CD4-positive, alpha-beta T cell (primary cell): ENCODE measurements around the gene PLEKHO2. TPM values are rescaled to one million over a fixed set of nuclear protein-coding genes. Genes with fewer than 3 reads are reported as not detected.

ENCODE experiments used
- ATAC-seq: fragments of 200-7000 bp; cut with Tn5 transposase; one replicate; pipeline ENCODE4 v1.10.0; 2022; ENCODE audit warnings: mild to moderate bottlenecking; ENCODE audit not compliant: poor library complexity
- CTCF ChIA-PET: fragments of 350-600 bp; sonication (Branson Sonifier 250); formaldehyde crosslinking; loops from one replicate; lab custom pipeline; 2021; ENCODE audit warnings: antibody characterized with exemption, inconsistent platforms; lab: Charles Lee
- POLR2A ChIA-PET: fragments of 350-600 bp; sonication (Branson Sonifier 250); formaldehyde crosslinking; loops from one replicate; lab custom pipeline; 2021; ENCODE audit warnings: antibody characterized with exemption, inconsistent platforms; lab: Charles Lee
- DNase-seq, 14 experiments: peaks; one replicate each; pipeline ENCODE4 v3.0.0-alpha.2; 2013 to 2020; ENCODE audit warnings: mixed read lengths in 2 of 14
- H3K27ac ChIP-seq, 2 donors: one replicate each; pipeline versions ENCODE4 v1.5.1 to v1.7.0; 2013; ENCODE audit warnings: low read length in 2 of 2, low read depth in 1 of 2, mild to moderate bottlenecking in 1 of 2
- H3K27me3 ChIP-seq, 2 experiments: 1 replicate in 1 of 2; 2 replicates in 1 of 2; pipeline versions ENCODE4 v1.6.1 to v1.7.0; 2013; ENCODE audit warnings: low read length in 2 of 2, control low read depth in 1 of 2, mild to moderate bottlenecking in 1 of 2, moderate library complexity in 1 of 2; ENCODE audit not compliant: insufficient read depth in 2 of 2, control insufficient read depth in 1 of 2
- H3K36me3 ChIP-seq: one replicate; pipeline ENCODE4 v1.6.1; 2013; ENCODE audit warnings: low read length, control low read depth; ENCODE audit not compliant: insufficient read depth
- H3K4me1 ChIP-seq: one replicate; pipeline ENCODE4 v1.6.1; 2013; ENCODE audit warnings: low read length, control low read depth; ENCODE audit not compliant: insufficient read depth
- H3K4me3 ChIP-seq: one replicate; pipeline ENCODE4 v1.5.1; 2013; ENCODE audit warnings: mild to moderate bottlenecking, low read length, moderate library complexity
- H3K9me3 ChIP-seq, 2 experiments: 1 replicate in 1 of 2; 2 replicates in 1 of 2; pipeline versions ENCODE4 v1.6.1 to v1.7.0; 2013; ENCODE audit warnings: low read length in 2 of 2, mild to moderate bottlenecking in 2 of 2, control low read depth in 1 of 2, moderate library complexity in 1 of 2; ENCODE audit not compliant: control insufficient read depth in 1 of 2, insufficient read depth in 1 of 2
- H3K27ac Mint-ChIP-seq: one replicate; pipeline ENCODE4 v1.8.0; 2020; ENCODE audit warnings: mixed read lengths
- H3K27me3 Mint-ChIP-seq: one replicate; pipeline ENCODE4 v1.8.0; 2021; ENCODE audit warnings: mixed read lengths
- H3K36me3 Mint-ChIP-seq: one replicate; pipeline ENCODE4 v1.8.0; 2021; ENCODE audit warnings: low read depth, mixed read lengths
- H3K4me1 Mint-ChIP-seq: one replicate; pipeline ENCODE4 v1.8.0; 2021; ENCODE audit warnings: low read depth, mixed read lengths
- H3K4me3 Mint-ChIP-seq: one replicate; pipeline ENCODE4 v1.8.0; 2020; ENCODE audit warnings: mild to moderate bottlenecking, mixed read lengths
- H3K9me3 Mint-ChIP-seq: one replicate; pipeline ENCODE4 v1.8.0; 2020; ENCODE audit warnings: mixed read lengths
- CTCF ChIP-seq: fragments of 200-600 bp; IDR thresholded peaks from one replicate; pipeline ENCODE4 v1.8.0; 2022; ENCODE audit warnings: antibody characterized with exemption, mild to moderate bottlenecking
- intact Hi-C, 2 experiments: fragments of 100-400 bp; cut with DNase I in 1 of 2; cut with micrococcal nuclease in 1 of 2; formaldehyde crosslinking; loops; one replicate each; pipeline versions ENCODE4 v1.15.1 to v1.9.0; 2023 to 2025; cut with DNase I, micrococcal nuclease
- total RNA-seq, 174 experiments: library from RNA in 2 of 174; stranded (reverse) in 2 of 174; gene quantifications; one replicate each; pipeline ENCODE4 v1.2.3 and lab custom pipeline; 2021 to 2026

The PLEKHO2 gene
- total RNA-seq, 2 experiments from 2014 or later = 5.6 to 5.9 TPM

- Mint-ChIP-seq H3K4me3 (no peak overlapping the region), H3K27ac (no peak overlapping the region), H3K36me3 (peaks cover 86% of the 10 kb centered on the region), H3K9me3 (no peaks in the 10 kb centered on the region), H3K4me1 (peaks cover 43% of the 10 kb centered on the region), H3K27me3 (no peaks in the 10 kb centered on the region)
- Histone ChIP-seq H3K4me1 (peaks cover 48% of the 10 kb centered on the region), H3K27ac (no peak overlapping the region), H3K27me3 (no peaks in the 10 kb centered on the region), H3K4me3 (no peak overlapping the region), H3K9me3 (no peaks in the 10 kb centered on the region), H3K36me3 (peaks cover 94% of the 10 kb centered on the region)
- intact Hi-C loops = loop anchor here in 1 of 2 experiments (5.0 kb wide), 1 partner anchor 48 kb away; no protein-coding TSS in a partner anchor
- no peak for ATAC-seq
- POLR2A ChIA-PET = interaction anchor here (0.6 to 1.1 kb wide), 3 partner anchors 18 to 35 kb away, joined by 3 to 4 read pairs (median 3); no protein-coding TSS in a partner anchor
- no peak for TF ChIP-seq CTCF
- no peak for DNase-seq
- CTCF ChIA-PET = no interaction called here
These were observed 17.5 kb downstream of the PLEKHO2 start for GRCh38 chr15:64859226-64859625.

GRCh38 chr15:64861331-64861730 is 19.6 kb downstream of the PLEKHO2 start:
- H3K9me3 ChIP-seq = no peaks in the 10 kb centered on the region
- intact Hi-C loops = no loop called here
- ChIA-PET CTCF (interaction anchor here (1.0 to 1.4 kb wide), 2 partner anchors 20 to 26 kb away, joined by 3 to 4 read pairs; no protein-coding TSS in a partner anchor), POLR2A (interaction anchor here (1.1 to 2.0 kb wide), 2 partner anchors 20 to 33 kb away, joined by 3 to 6 read pairs; no protein-coding TSS in a partner anchor)
- no peak overlapping the region for H3K4me3 ChIP-seq
- Mint-ChIP-seq H3K4me3 (no peak overlapping the region), H3K27ac (no peak overlapping the region), H3K27me3 (no peaks in the 10 kb centered on the region), H3K4me1 (peaks cover 24% of the 10 kb centered on the region), H3K9me3 (no peaks in the 10 kb centered on the region), H3K36me3 (peaks cover 80% of the 10 kb centered on the region)
- no peaks in the 10 kb centered on the region for H3K27me3 ChIP-seq
- H3K36me3 ChIP-seq = peaks cover 94% of the 10 kb centered on the region
- no peak for TF ChIP-seq CTCF
- H3K4me1 ChIP-seq = peaks cover 27% of the 10 kb centered on the region
- ATAC-seq (no peak), DNase-seq (no peak)
- H3K27ac ChIP-seq = no peak overlapping the region

- no peaks in the 10 kb centered on the region for H3K9me3 Mint-ChIP-seq
- peaks cover 84% of the 10 kb centered on the region for H3K36me3 Mint-ChIP-seq
- ChIA-PET POLR2A (interaction anchor here (0.9 to 2.0 kb wide), 3 partner anchors 21 to 33 kb away, joined by 3 to 6 read pairs (median 3); no protein-coding TSS in a partner anchor), CTCF (interaction anchor here (1.0 to 1.4 kb wide), 2 partner anchors 21 to 26 kb away, joined by 3 to 4 read pairs; no protein-coding TSS in a partner anchor)
- H3K36me3 ChIP-seq = peaks cover 92% of the 10 kb centered on the region
- H3K4me3 ChIP-seq = no peak overlapping the region
- intact Hi-C loops = no loop called here
- H3K4me1 Mint-ChIP-seq = peaks cover 19% of the 10 kb centered on the region
- ATAC-seq (no peak), DNase-seq (no peak)
- no peak overlapping the region for H3K4me3 Mint-ChIP-seq
- TF ChIP-seq CTCF = no peak
- H3K9me3 ChIP-seq = no peaks in the 10 kb centered on the region
- H3K4me1 ChIP-seq = peaks cover 21% of the 10 kb centered on the region
- H3K27ac ChIP-seq = peak overlapping the region in 1 of 2 donors; percentile 9
- H3K27me3 ChIP-seq = no peaks in the 10 kb centered on the region
- H3K27ac Mint-ChIP-seq = no peak overlapping the region
- no peaks in the 10 kb centered on the region for H3K27me3 Mint-ChIP-seq
These were observed 20.2 kb downstream of the PLEKHO2 start for GRCh38 chr15:64861960-64862359.
